ENCODE measurements around the gene PGM2.

The PGM2 gene

DNA sequence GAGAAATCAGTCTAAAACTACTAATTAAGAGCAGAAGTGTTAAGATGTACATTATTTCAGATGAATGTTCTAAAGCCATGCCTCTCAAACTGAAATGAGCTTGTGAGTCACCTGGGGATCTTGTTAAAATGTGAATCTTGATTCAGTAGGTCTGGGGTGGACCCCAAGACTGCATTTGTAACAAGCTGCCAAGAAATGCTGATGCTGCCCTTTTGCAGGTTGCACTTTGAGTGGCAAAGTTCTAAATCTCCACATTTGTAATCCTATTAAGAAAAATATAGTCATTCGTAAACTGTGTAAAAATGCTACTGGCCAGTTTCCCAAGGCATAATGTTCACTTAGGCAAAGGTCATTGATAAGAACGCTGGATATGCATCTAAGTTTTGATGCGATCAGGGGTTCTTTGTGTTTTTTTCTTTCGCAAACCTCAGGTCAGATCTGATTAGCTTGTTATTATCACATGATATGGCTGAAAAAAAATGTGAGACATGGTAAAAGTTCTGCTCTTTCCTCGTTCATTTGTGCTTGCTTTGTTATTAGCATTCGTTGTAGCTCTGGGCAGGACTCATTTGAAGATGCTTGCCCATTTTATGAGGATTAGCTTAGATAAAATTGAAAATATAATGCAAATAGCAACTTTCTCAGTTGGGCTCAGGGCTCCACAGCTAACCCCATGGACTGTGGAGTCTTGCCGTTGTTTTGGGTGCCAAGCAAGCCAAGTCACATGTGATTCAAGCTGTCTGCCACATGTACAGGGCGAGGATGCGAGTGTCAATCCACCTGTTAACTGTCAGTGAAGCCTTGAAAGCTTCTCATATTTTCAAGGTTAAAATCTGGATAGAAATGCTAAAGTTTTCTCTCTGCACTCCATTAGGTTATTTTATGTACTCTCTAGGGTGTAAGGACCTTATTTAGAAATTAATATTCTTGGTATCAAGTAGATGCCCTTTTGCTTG lies 76.5 kb downstream of the PGM2 start:
- no peak for DNase-seq (ENCODE audit: low spot score)

DNA sequence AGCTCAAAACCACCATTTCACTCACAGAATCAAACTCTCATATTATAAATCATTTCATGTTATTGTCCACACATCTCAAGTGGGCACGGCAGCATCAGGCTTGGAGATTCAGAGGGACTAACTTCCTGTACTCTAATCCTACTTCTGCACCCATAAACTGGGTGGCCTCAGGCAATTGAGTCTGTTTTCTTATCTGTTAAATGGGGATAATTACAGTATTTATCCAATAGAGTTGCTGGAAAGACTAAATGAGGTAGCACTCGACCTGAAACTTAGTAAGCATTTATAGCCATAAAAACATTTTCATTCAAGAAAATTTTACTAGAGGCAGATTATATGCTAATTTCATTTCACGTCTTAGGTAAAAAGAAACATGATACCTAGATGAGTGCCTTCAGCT lies 77.4 kb downstream of the PGM2 start:
- DNase-seq (ENCODE audit: low spot score), result no peak

DNA sequence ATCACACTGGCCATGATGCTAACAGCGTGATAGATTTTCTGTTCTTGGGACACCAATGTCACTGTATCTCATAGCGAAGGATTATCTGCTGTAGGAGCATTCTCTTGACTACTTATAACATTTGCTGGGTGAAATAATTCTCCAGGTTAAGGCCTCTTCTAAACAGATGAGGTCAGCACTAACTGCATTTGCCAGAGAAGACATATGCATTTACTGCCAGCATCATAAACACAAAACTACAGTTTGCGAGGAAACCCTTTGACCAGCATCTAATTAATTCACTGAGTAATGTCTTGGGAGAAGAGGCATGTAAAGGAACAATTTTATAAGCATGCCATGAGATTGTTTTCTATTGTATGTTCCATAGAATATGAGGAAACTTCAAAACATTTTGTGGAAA lies 78.3 kb downstream of the PGM2 start:
- no peak for DNase-seq (ENCODE audit: low spot score)

DNA sequence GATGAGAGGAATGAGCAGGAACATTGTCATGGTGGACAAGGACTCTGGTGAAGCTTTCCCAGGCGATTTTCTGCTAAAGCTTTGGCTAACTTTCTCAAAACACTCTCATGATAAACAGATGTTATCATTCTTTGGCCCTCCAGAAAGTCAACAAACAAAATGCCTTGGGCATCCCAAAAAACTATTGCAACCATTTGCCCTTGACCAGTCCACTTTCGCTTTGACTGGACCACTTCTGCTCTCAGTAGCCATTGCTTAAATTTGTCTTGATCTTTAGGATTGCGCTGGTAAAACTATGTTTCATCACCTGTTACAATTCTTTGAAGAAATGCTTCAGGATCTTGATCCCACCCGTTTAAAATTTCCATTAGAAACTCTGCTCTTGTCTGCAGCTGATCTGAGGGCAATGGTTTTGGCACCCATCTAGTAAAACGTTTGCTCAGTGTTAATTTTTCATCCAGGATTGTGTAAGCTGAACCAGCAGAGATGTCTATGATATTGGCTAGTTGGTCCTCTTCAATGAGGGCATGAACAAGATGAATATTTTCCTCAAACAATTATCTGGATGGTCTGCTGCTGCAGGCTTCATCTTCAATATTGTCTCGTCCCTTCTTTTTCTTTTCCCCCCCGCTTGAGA lies 79.2 kb downstream of the PGM2 start:
- no peak for DNase-seq (ENCODE audit: low spot score)

DNA sequence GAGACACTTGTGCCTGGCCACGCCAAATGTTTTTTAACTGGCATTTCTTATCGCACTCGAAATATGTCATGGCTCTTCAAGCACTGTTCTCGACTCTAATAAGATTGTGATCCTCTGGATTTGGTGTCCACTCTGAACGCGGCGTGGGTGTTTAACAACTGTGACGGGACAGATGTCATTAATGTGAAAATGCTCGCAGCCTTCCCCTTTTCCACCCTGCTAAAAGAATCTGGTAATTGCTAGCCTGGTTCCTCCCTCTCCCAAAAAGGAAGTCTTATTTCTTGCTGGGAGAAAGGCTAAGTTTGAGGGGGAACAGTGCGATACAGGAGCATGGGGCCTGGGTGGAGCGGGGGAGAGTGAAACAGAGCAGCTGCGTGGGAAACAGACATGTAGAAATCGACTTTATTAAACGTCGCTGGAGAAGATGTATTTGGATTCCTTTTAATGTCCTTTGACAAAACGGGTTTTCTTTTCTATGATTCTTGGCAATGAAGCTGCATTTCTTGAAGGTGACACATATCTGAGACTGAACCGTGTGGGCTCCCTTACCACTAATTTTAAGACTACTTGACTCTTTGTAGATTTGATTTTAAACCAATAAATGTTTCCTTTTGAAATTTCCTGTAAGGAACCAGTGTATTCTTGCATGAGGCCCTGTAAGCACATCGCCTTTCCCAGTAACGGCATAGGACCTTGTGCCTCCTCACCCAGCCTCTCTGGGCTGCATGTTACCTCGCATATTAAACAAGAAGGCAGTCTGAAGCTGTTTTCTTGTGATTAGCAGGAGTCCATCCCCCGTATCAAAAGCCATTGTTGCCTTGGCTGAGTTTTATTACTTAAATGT lies 82.2 kb downstream of the PGM2 start:
- DNase-seq (ENCODE audit: low spot score), result no peak

DNA sequence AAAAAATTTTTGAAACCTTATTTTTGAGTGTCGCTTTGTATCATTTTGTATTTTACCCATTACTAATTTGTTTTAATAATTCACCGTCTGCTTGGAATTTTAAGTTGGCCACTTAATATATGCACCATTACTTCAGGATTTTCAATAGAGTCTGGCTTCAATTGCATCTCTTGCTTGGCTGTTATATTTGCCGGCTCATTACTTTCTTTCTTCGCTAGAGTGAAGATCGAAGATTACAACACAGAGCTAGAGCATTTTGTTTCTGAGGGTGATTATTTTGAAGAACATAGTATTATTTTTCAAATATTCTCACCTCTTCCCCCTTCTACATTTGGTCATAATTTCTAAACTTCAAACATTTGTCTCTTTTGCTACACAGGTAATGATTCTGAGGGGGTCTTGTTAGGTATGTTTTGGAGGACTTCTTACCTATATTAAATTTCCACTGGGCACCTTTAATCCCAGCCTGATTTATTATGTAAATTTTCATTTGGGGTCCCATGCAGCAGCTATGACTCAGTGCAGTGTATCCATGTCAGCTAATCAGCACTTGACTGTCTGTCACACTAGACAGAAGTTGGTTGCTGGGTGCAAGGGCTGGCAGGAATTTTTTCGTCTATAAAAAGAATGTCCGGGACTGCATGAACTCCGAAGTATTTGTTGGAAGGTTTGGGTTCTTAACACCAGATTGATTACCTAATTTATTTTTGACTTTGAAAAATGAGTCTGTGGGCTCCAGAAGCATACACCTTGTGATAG lies 83.0 kb downstream of the PGM2 start:
- no peak for DNase-seq (ENCODE audit: low spot score)

DNA sequence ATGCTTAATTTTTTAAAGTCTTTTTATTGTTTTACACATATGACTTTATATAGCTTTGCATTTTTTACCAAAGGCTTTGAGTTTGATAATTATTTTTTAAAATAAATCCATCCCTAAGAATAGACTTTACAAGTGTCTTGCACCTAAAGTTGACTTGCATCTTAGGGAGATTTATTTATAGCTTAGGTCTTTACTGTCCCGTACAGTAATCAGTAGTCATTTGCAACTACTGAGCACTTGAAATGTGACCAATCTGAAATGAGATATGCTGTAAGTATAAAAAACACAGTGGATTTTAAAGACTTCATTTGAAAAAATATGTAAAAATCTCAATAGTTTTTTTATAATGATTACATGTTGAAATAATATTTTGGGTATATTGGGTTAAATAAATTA lies 83.6 kb downstream of the PGM2 start:
- no peak for DNase-seq (ENCODE audit: low spot score)

Measured in SW480 (cell line).